HS-5 (cell line): Measurements from ENCODE around the gene EXO1.
"Not testable (repeated sequence)": the region's sequence is repeated elsewhere in the genome, so short reads cannot be mapped to it uniquely, and the experiment has no call there.

Experiments used
- DNase-seq: peaks from one replicate; pipeline ENCODE4 v3.0.0-alpha.2; 2012; ENCODE audit warnings: low read depth

Gene EXO1

DNA sequence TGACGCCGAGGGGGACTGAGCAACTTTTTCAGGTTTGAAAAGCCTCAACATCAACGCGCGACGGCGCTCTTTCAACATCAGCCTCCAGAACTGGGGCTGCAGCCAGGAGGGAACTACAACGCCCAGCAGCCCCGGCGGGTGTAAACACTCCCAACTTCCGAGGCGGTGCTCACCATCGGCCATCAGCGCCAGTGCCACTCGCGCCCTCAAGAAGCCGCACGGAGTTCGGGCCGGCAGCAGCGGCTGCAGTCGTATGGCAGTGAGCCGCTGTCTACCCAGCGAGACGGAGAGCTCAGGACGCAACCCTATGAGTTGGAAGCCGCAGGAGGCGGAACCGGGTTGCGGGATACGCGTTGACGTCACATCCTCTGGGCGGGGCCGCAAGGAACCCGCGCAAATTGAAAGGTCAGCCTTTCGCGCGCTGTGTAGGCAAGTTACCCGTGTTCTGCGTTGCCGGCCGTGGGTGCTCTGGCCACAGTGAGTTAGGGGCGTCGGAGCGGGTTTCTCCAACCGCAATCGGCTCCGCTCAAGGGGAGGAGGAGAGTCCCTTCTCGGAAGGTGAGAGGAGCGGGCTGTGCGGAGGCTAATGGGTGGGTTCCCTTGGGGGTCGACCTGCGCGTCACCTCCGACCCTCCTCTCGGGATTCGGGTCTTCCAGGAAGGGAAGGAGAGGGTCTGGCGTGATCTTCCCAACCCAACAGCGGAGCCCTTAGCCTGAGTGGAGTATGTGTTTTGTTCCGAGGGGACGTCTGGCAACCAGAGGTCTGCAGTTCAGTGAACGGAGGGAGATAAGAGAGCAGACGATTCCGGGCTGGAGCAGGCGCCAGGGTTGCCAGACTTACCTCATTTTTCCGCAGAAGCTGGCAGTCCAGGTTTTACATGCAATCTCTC is at the start of gene EXO1:
Gene EXO1 (plus strand): TSS at position 409 of the 890 bp plus-strand sequence. CDS start 2,222 bp downstream, outside the sequence.
- DNase-seq = peak; percentile 86

- DNase-seq = peak; percentile 18
Measured at GRCh38 chr1:241799416-241799815, 48.6 kb upstream of the EXO1 start.

- no peak for DNase-seq
Measured at GRCh38 chr1:241800640-241801039, 47.4 kb upstream of the EXO1 start.

DNA sequence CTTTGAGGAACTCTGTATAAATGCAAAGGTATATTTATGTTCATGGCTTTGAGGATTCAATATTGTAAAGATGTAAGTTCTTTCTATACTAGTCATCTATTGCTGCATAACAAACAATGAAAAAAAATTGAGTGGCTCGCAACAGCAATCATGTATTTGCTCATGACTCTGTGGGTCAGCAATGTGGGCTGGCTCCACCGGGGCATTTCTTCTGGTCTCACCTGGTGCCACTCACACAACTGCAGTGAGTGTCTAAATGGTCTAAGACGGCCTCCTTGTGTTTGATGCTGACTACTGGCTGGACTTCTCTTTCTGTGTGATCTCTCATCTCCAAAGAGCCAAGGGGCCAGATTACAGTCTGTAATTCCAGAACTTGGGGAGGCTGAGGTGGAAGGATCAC is 45.1 kb upstream of the EXO1 start:
- peak; percentile 20 for DNase-seq

- not testable (repeated sequence) for DNase-seq
Measured at GRCh38 chr1:241804706-241805105, 43.3 kb upstream of the EXO1 start.

DNA sequence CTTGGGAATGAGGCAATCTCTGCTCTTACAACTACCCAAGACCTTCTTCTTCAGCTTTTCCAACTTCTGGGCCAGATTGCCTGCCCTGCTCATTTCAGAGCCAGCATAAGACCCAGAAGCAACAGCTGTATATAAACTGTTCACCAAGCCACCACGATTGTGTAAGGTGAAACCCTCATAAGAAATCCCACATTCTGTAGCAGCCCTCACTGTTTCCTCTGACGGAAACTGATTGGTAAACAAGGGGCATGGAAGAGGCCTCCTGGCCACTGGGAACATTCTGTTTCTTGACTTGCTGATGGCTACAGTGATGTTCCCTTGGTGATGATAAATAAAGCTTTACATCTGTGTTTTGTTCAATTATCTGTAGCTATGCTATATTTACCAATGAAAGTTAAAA is 39.7 kb upstream of the EXO1 start:
- DNase-seq = no peak

- no peak for DNase-seq
Measured at GRCh38 chr1:241810769-241811405, 37.1 kb upstream of the EXO1 start.

DNA sequence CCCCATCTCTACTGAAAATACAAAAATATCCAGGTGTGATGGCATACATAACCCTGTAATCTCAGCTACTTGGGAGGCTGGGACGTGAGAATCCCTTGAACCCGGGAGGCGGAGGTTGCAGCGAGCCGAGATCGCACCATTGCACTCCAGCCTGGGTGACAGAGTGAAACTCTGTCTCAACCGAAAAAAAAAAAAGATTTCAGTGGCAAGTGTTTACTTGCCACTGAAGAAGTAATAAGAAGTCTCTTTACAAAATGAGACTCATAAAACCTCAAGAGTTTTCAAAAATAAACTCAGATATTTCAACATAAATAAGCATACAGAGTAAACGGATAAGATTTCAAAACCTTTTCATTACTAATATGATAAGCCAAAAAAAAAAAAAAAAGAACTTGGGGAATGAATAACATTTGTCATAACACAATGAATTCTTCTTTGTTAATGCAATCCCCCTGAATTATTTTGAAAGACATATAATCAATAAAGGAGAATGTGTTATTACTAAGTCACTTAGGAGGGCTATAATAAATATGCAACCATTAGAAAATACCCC is 34.2 kb upstream of the EXO1 start:
- no peak for DNase-seq

DNA sequence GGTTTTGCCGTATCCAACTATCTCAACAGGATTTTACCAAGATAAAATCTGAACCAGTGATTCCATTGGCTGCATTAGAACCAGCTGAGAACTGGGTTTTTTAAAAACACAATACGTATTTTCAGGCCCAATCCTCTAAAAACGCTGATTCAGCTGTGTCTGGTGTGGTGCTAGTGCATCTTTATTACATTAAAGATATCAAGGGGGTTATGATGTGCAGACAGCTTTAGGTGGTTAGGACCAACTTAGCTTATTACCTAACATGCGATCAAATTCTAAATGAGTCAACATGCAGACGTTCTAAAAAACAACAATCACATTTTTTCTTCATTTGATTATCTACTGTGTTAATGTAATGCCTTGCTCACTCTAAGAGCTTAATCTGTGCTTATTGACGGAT is 32.0 kb upstream of the EXO1 start:
- no peak for DNase-seq

DNA sequence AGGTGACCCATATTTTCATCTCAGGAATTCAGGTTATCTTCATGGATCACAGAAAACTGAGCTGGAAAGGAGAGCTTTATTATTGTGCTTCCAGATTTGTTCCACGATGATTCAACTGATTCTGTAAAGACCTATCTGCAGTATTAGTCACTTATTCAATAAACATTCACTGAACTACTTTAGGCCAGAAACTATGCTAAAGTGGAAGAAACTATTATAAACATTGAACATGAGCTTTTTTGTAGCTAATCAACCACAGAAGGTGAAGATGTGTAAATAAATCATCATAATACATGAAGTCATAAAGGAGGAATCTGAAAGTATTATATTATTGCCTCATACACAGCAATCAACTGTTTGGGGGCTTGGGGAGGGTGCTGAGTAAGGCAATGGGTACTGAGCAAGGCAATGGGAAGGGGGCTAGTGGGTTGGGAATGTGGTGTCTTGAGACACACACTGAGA is 30.6 kb upstream of the EXO1 start:
- DNase-seq = no peak

- no peak for DNase-seq
Measured at GRCh38 chr1:241817956-241818612, 29.9 kb upstream of the EXO1 start.

GRCh38 chr1:241819340-241819866 is 28.6 kb upstream of the EXO1 start:
- DNase-seq = no peak

DNA sequence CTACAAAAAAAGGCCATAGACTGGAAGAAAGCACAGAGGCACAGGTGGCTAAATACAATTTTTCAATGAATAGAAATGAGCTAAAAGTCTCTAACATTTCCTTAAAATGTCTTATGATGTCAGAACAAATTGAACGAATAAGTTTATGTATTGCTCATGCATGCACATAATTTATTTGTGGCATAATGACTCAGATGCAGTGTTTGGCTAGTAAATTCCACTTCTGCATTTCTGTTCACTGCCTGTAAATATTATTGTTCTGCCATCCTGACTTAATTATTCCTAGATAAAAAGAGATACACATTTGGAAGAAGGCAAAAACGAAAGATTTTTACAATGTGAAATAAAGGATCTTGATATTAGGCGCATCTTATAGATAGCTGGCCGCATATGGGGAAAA is 26.6 kb upstream of the EXO1 start:
- DNase-seq = no peak

GRCh38 chr1:241822846-241823245 is 25.2 kb upstream of the EXO1 start:
- DNase-seq = no peak

DNA sequence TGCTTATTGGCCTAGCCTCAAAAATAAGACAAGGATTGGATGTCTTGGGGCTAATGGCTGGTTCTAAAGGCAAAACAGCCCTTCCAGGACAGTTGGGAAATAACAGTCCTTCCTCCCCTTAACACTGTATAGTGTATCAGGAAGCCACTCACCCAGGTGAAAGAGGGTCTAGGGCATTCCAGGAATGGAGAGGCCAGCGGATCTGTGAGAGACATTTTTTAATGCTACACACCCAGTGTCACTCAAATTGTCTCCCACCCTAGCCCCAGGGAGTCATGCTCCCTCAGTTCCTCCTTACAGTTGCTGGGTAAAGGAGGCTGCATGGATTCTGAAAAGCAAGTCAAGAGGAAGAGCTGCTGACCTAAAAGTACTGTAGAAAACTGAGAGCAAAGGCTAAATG is 24.1 kb upstream of the EXO1 start:
- DNase-seq = no peak

DNA sequence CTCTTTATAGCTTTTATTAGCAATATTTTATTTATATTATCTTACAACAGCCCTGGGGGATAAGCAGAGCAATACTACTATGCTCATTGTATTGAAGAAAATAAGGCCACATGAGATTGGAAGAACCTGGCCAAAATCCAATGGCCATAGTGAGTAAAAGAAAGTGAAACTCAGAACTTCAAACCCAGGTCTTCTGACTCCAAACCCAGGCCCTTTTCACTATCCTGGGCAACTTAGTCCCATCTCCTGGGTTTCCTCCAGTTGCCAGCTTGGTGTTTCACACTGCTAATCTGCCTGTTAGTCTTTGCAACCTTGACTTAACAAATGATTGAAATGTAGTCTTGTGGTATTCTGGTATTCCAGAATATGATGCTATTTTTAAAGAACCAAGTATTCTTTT is 22.4 kb upstream of the EXO1 start:
- DNase-seq = no peak

- not testable (repeated sequence) for DNase-seq
Measured at GRCh38 chr1:241826613-241827012, 21.4 kb upstream of the EXO1 start.

- DNase-seq = no peak
Measured at GRCh38 chr1:241827264-241827663, 20.7 kb upstream of the EXO1 start.

- DNase-seq = no peak
Measured at GRCh38 chr1:241828463-241829021, 19.5 kb upstream of the EXO1 start.

- DNase-seq = no peak
Measured at GRCh38 chr1:241829468-241829867, 18.5 kb upstream of the EXO1 start.

DNA sequence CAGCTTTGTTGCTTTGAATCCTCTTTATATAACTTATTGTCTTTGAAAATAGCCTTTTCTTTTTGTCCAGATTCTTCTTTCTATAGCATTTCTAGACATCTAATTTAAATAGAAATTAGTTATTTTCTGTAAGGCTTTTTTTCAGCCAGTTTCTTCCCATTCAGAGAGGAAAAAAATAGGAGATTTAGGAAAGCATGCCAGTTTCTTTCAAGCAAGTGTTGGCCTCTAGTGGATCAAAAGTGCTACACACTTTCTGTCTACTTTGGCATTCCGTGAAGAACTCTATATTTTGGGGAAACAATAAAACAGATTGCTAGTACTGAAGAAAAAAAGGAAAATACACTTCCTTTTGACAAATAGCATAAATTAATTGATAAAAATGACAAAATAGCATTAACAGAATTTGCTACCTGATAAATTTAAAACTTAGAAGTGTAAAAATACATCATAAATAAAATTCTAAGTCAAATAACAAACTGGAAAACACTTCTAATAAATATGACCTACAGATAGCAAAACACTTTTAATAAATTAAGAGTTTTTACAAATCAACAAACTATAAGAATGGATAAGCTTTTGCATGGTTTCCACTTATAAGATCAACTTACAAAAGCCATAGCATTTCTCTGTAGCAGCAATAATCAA is 13.1 kb upstream of the EXO1 start:
- DNase-seq = no peak
